ACHN (cell line): ENCODE results near the gene CFAP221.

Source experiments
- DNase-seq: peaks from one replicate; pipeline ENCODE4 v3.0.0-alpha.2; 2015
- in situ Hi-C: cut with HindIII; loops from 2 replicates; pipeline ENCODE4 v1.10.0; 2017; ENCODE audit warnings: low sequenced_read_pairs, low pct_ligation_motif_present, low pct_unique_long_range_greater_than_20kb

Gene CFAP221

DNA sequence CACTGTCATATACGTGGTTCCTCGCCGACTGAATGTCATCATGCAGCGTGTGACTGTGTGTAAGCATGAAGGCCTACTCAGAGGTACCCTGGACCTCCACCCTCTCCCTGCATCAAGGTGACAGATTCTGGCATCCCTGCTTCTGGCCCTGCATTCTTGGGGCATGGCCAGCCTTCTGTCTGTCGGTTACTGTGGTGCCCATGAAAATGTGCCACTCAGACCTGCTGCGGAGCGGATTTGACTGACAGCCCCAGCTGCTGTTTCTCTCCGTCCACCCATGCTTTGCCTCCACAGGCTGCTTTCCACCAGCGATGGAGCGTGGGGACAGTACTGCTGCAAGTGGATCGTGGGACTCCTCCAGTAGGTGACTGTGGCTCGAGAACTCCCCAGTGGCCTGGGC, 144.4 kb downstream of the CFAP221 start:
- in situ Hi-C loops = no loop called here
- no peak for DNase-seq

GRCh38 chr2:119689218-119689617, 145.0 kb downstream of the CFAP221 start:
- no peak for DNase-seq
- in situ Hi-C loops = no loop called here

- DNase-seq = no peak
- in situ Hi-C loops = no loop called here
Observed at GRCh38 chr2:119691189-119691588, 146.9 kb downstream of the CFAP221 start.

DNA sequence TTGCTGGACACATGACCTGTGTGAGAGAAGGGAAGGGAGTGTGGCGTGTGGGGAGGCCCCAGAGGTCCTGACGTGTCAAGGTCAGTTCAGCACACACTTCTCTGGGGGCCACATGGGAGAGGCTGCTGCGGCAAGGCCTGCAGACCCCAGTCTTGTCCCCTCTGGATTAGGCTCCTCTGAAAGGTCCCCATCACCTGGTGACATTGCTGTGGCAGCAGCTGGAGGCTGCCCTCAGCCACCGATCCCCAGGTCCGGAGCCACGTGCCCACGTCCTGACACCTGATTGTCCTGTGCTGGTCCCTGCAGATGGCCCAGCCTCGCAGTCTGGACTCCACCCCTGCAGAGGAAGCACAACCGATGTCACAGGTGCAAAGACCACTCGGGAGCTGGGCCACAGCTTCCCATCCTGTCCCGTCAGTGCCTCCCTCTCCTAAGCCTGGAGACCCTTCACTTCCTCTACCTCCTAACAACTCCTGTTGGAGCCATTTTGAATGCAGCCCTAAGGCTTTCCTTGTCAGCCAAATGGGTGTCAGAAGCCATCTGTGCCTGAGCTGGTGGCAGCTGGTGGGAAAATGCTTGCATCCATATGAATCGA, 147.5 kb downstream of the CFAP221 start:
- in situ Hi-C loops = no loop called here
- DNase-seq = no peak

GRCh38 chr2:119692310-119692709, 148.1 kb downstream of the CFAP221 start:
- DNase-seq = no peak
- in situ Hi-C loops = no loop called here

- DNase-seq = no peak
- in situ Hi-C loops = no loop called here
Observed at GRCh38 chr2:119692954-119693353, 148.7 kb downstream of the CFAP221 start.

DNA sequence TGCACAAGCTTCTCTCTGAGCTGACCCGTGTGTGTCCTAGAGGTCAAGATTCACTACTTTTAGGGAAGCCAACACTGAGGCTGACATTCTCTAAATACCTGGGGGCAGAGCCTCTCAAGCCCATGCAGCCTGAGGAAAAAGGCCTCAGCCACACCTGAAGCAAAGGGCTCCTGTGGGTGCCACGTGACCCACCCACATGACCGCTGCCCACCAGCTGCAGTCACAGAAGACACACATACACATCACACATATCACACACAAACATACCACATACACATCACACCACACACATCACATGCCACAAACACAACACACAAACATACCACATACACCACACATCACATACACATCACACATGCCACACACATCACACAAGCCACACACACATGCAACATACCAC, 149.3 kb downstream of the CFAP221 start:
- no peak for DNase-seq
- in situ Hi-C loops = no loop called here

- no peak for DNase-seq
- in situ Hi-C loops = no loop called here
Observed at GRCh38 chr2:119693967-119694366, 149.7 kb downstream of the CFAP221 start.

GRCh38 chr2:119694470-119694844, 150.2 kb downstream of the CFAP221 start:
- DNase-seq = no peak
- in situ Hi-C loops = no loop called here

DNA sequence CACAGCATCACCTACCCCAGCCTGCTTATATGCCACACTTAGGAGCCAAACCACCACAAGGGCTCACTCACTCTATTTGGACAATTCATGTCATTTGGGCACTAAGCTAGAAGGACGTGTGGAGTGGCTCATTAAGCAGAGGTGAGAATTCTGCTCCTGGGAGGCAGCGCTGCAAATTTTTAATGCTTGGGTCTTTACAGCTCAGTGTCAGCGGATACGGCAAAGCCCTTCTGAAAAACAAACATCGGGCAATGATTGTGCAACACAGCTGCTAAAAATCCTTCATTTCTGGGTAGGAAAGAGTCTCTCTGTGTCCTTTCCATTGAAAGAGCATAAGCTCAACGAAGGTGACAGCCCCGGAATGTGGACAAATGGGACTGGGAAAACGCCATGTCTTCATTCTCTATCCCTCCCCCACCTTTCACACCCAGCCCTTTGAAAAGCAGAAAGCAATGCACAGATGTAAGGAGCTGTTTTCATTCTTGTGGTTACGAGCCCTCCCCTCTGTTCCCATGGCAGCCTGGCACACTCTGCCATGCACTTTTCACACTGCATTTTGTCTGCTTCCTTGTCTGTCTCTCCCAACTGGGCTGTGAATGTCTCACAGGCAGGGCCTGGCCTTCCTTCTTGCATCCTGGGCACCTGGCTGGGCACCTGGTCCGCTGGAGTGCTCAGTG, 150.7 kb downstream of the CFAP221 start:
- peak; percentile 26 for DNase-seq
- in situ Hi-C loops = no loop called here

DNA sequence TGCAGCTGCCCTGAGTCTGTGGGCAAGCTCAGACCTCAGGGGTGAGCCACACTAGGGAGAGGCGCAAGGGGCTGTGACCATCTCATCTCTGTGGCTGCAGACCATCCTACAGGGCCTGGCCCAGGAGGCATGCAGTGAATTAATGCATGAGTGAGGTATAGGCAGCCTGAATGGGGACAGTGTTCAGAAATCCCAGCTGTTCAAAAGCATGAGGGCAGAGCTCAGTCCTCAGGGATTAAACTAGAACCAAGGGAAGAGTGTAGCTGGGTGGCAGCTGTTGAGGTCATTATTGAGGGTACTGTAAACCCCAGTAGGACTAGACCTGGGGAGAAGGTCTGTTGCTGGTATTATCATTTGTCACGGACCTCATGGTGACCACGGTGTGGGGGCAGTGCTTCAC, 151.8 kb downstream of the CFAP221 start:
- no peak for DNase-seq
- in situ Hi-C loops = no loop called here

DNA sequence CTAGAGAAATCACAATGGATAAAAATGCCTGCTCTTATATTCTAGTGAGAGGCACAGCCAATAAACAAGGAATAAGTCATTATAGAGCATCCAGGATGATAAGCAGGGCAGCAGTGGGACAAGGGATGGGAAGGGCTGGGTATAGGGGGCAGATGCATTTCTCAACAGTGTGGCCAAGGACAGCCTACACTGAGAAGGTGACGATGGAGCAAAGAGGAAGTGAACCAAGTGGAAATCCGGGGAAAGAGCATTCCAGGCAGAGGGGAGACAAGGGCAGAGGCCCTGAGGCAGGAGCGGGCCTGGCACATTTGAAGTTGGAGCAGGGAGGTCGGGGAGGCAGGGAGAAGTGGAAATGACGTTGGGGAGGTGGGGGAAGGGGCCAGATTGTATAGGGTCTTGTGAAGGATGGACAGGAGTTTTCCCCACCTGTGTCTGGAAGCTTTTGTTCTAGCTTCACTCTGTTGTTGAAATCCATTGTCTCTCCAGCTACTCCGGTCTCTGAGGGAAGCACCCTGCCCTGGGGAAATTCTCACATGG, 152.3 kb downstream of the CFAP221 start:
- in situ Hi-C loops = no loop called here
- no peak for DNase-seq

DNA sequence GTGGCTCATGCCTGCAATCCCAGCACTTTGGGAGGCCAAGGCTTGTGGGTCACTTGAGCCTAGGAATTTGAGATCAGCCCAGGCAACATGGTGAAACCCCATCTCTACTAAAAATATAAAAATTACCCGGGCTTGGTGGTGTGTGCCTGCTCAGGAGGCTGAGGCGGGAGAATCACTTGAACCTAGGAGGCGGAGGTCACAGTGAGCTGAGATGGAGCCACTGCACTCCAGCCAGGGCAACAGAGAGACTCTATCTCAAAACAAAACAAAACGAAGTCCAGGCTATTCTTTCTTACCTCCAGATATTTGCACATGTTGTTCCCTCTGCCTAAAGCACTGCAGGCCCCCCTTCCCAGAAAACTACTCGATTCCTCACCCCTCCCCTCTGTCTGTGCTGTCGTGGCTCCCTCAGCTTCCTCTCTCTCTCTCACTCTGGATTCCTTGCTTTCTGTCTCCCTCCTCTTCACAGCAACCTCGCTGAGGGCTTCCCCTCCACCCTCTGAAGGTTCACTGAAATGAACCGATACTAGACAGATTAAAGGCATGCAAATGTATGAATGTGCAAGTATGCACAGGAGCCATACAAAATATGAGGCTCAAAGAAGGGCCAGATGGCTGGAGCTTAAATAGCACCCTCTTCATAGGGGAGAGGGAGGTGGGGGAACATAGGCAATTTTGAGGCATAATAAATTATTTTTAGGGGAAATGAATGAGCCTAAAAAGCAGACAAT, 153.2 kb downstream of the CFAP221 start:
- in situ Hi-C loops = no loop called here
- no peak for DNase-seq

- in situ Hi-C loops = no loop called here
- DNase-seq = no peak
Observed at GRCh38 chr2:119698246-119698645, 154.0 kb downstream of the CFAP221 start.

DNA sequence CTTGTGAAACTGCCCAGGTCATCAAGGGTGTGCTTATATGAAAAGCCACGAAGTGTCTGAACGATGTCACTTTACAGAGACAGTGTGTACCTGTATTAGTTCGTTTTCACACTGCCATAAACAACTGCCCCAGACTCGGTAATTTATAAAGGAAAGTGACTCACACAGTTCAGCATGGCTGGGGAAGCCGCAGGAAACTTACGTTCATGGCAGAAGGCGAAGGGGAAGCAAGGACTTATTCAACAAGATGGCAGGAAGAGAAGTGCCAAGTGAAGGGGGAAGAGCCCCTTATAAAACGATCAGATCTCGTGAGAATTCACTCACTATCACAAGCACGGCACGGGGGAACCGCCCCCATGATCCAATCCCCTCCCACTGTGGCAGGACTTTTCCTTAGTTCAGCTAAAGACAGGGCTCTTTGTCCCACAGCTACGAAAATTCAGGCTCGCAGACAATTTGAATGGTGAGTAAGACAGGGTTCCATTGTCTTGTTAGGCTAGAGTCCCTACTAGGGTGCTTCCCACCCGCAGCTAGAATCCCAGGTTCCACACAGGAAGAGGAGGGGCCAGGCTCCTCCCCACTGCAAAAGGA, 154.9 kb downstream of the CFAP221 start:
- no peak for DNase-seq
- in situ Hi-C loops = no loop called here

DNA sequence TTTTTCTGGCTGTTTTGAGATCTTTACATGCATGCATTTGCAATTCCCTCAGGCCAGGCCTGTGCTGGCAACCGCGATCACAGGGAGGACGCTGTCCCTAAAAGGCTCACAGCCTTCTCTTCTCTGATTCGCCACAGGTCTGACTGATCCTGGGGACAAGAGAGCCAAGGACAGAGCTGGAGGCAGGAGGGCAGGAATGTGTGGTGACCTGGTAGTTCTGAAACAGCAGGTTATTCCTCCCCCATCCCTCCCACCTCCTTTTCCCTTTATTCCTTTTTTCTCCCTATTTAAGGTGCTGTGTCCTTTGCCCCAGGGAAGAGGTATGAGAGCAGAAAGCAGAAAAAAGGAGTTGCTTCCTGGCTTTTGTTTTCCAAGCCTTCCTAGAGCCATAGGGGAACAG, 156.6 kb downstream of the CFAP221 start:
- in situ Hi-C loops = no loop called here
- DNase-seq = no peak

GRCh38 chr2:119701352-119701751, 157.1 kb downstream of the CFAP221 start:
- in situ Hi-C loops = no loop called here
- no peak for DNase-seq

GRCh38 chr2:119702203-119702917, 158.1 kb downstream of the CFAP221 start:
- no peak for DNase-seq
- in situ Hi-C loops = no loop called here

DNA sequence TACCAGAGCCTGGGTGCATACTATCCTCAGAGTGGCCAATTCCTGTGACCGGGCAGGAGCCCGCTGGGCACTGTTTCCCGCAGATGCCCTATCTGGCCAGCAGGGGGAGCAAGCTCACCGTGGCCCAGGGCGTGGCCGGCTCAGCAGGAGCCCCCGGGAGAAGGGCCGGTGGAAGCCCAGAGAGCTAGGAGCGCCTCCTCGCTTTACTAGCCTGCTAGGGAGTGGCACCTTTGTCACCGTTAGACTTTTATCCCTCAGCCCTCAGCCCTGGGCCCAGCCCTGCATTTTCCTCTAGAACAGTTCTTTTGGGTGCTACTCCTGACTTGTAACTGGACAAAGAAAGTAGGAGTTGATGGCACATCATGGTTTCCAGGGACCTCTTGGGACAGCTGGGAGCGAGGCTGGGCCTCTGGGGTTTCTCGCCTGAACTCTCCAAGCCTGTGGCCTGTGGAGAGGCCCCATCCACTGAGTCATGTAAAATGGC, 158.7 kb downstream of the CFAP221 start:
- in situ Hi-C loops = no loop called here
- peak; percentile 70 for DNase-seq
